AG10803 (cell line): ENCODE measurements around the gene PWWP2B.

Experiments used
- DNase-seq: peaks from one replicate; pipeline ENCODE4 v3.0.0; 2010; ENCODE audit warnings: low read depth
- H3K4me3 ChIP-seq: 2 replicates; pipeline ENCODE4 v1.5.1; 2011; ENCODE audit warnings: mild to moderate bottlenecking, low read length, control low read depth
- TF ChIP-seq, protein P1 (sequence below): conservative IDR thresholded peaks from 2 replicates; pipeline ENCODE4 v1.5.1; 2011; ENCODE audit warnings: mild to moderate bottlenecking, low read length, control low read depth, inconsistent platforms

Gene PWWP2B

GRCh38 chr10:132439025-132439388 is 42.0 kb downstream of the PWWP2B start:
- TF ChIP-seq, protein P1, sequence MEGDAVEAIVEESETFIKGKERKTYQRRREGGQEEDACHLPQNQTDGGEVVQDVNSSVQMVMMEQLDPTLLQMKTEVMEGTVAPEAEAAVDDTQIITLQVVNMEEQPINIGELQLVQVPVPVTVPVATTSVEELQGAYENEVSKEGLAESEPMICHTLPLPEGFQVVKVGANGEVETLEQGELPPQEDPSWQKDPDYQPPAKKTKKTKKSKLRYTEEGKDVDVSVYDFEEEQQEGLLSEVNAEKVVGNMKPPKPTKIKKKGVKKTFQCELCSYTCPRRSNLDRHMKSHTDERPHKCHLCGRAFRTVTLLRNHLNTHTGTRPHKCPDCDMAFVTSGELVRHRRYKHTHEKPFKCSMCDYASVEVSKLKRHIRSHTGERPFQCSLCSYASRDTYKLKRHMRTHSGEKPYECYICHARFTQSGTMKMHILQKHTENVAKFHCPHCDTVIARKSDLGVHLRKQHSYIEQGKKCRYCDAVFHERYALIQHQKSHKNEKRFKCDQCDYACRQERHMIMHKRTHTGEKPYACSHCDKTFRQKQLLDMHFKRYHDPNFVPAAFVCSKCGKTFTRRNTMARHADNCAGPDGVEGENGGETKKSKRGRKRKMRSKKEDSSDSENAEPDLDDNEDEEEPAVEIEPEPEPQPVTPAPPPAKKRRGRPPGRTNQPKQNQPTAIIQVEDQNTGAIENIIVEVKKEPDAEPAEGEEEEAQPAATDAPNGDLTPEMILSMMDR: no peak
- H3K4me3 ChIP-seq: no peak overlapping the region
- DNase-seq: no peak

GRCh38 chr10:132439424-132440163 is 42.6 kb downstream of the PWWP2B start:
- TF ChIP-seq, protein P1: no peak
- no peak overlapping the region for H3K4me3 ChIP-seq
- no peak for DNase-seq

DNA sequence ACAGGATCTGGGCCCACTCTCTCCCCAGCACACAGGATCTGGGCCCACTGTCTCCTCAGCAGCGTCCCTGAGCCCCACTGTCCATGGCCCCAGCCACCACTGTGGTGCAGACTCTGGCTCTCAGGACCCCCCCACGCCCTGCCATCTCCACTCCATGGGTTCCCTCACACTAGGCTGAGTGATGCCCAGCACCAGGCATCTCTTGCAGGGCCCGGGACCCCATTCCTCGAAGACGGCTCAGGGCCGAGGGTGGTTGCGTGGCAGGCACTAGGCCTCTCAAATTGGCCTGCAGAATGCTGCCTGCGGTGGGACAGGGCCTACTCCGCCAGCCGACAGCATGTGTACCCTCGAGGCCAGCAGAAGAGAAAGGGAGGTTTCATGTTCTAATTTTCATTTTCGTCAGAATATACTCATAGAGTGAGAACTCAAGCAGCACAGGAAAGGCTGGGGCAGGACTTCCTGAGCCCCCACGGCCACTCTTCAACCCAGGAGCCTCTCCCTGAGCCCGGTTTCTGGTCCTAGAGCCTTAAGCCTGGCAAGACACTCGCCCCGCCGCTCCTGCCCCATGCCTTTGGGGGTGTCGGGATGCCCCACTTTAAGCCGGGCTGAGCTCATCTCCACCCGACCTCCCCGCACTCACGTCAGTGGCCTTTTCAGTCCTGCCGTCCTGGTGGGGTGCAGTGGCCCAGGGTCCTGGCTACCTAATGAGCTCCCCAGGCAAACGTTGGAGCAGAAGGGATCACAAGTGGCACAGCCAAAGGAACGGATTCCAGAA is 44.0 kb downstream of the PWWP2B start:
- TF ChIP-seq, protein P1: no peak
- no peak overlapping the region for H3K4me3 ChIP-seq
- no peak for DNase-seq

GRCh38 chr10:132441818-132442524 is 45.0 kb downstream of the PWWP2B start:
- TF ChIP-seq, protein P1: no peak
- no peak overlapping the region for H3K4me3 ChIP-seq
- DNase-seq: no peak

GRCh38 chr10:132442636-132443035 is 45.6 kb downstream of the PWWP2B start:
- DNase-seq: no peak
- TF ChIP-seq, protein P1: no peak
- H3K4me3 ChIP-seq: no peak overlapping the region

GRCh38 chr10:132443605-132443982 is 46.6 kb downstream of the PWWP2B start:
- DNase-seq: peak; percentile 23
- H3K4me3 ChIP-seq: no peak overlapping the region
- TF ChIP-seq, protein P1: peak; percentile 53
